ENCODE measurements around the gene GXYLT2. TPM values are rescaled to one million over a fixed set of nuclear protein-coding genes. Genes with fewer than 3 reads are reported as not detected.

The GXYLT2 gene
- total and polyA plus RNA-seq, 2 donors (not counting 1 experiment from before 2014, with no cell fraction given): 6.6 to 25.9 TPM

GRCh38 chr3:72941245-72941644 lies 53.4 kb downstream of the GXYLT2 start:
- DNase-seq (ENCODE audit: low read depth in 2 of 2): no peak
- H3K4me1 ChIP-seq (ENCODE audit: control insufficient read depth, extremely low read depth, insufficient read depth, low read length): peaks cover 3% of the 10 kb centered on the region
- no peaks in the 10 kb centered on the region for H3K27me3 ChIP-seq (ENCODE audit: control insufficient read depth, insufficient read depth, low read length)
- H3K4me2 ChIP-seq (ENCODE audit: extremely low read depth, insufficient read depth, low read length): no peak overlapping the region
- no peak overlapping the region for H2AFZ ChIP-seq (ENCODE audit: low read length)
- H3K9me3 ChIP-seq (ENCODE audit: control insufficient read depth, insufficient read depth, low read depth, low read length): no peaks in the 10 kb centered on the region
- TF ChIP-seq, protein P1, sequence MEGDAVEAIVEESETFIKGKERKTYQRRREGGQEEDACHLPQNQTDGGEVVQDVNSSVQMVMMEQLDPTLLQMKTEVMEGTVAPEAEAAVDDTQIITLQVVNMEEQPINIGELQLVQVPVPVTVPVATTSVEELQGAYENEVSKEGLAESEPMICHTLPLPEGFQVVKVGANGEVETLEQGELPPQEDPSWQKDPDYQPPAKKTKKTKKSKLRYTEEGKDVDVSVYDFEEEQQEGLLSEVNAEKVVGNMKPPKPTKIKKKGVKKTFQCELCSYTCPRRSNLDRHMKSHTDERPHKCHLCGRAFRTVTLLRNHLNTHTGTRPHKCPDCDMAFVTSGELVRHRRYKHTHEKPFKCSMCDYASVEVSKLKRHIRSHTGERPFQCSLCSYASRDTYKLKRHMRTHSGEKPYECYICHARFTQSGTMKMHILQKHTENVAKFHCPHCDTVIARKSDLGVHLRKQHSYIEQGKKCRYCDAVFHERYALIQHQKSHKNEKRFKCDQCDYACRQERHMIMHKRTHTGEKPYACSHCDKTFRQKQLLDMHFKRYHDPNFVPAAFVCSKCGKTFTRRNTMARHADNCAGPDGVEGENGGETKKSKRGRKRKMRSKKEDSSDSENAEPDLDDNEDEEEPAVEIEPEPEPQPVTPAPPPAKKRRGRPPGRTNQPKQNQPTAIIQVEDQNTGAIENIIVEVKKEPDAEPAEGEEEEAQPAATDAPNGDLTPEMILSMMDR (conservative IDR thresholded peaks at IDR 0.05 in 1 of 2, IDR thresholded peaks at IDR 0.05 in 1 of 2; ENCODE audit: low read depth in 1 of 2, low read length in 2 of 2): no peak
- TF ChIP-seq EZH2 (IDR thresholded peaks at IDR 0.05; ENCODE audit: low read length, missing control alignments): no peak
- no peaks in the 10 kb centered on the region for H3K36me3 ChIP-seq (ENCODE audit: control insufficient read depth, insufficient read depth, low read length)
- H3K27ac ChIP-seq (ENCODE audit: insufficient read depth, low read length): no peak overlapping the region
- H3K4me3 ChIP-seq (replicated peaks in 1 of 4; ENCODE audit: control extremely low read depth in 1 of 4, insufficient read depth in 1 of 4, low read depth in 3 of 4, low read length in 4 of 4): no peak overlapping the region
- H3K9ac ChIP-seq (ENCODE audit: insufficient read depth, low read length): no peak overlapping the region
- H4K20me1 ChIP-seq (ENCODE audit: control insufficient read depth, extremely low read depth, insufficient read depth, low read length): no peaks in the 10 kb centered on the region
- no peaks in the 10 kb centered on the region for H3K79me2 ChIP-seq (ENCODE audit: control insufficient read depth, insufficient read depth, low read length)

DNA sequence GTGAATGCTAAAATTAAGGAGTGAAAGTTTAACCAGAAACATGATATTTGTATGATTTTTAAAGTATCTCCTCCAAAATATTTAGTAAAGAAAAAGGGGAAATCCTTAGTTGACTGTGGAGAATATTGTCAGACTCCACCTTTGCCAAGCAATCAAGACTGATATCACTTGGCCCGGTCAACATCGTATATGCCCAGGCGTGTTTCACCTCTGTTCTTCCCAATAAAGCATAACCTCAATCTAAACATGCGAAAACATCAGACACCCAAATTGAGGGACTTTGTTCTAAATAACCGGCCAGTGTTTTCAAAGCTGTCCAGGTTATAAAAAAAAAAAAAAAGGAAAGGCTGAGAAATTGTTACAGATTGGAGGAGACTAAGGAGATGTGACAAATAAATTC lies 54.6 kb downstream of the GXYLT2 start:
- Histone ChIP-seq H3K4me3 (replicated peaks in 1 of 4; ENCODE audit: control extremely low read depth in 1 of 4, insufficient read depth in 1 of 4, low read depth in 3 of 4, low read length in 4 of 4) (no peak overlapping the region), H3K27ac (ENCODE audit: insufficient read depth, low read length) (no peak overlapping the region), H3K79me2 (ENCODE audit: control insufficient read depth, insufficient read depth, low read length) (no peaks in the 10 kb centered on the region), H3K4me2 (ENCODE audit: extremely low read depth, insufficient read depth, low read length) (no peak overlapping the region), H3K36me3 (ENCODE audit: control insufficient read depth, insufficient read depth, low read length) (no peaks in the 10 kb centered on the region), H3K9ac (ENCODE audit: insufficient read depth, low read length) (no peak overlapping the region), H3K9me3 (ENCODE audit: control insufficient read depth, insufficient read depth, low read depth, low read length) (no peaks in the 10 kb centered on the region), H3K27me3 (ENCODE audit: control insufficient read depth, insufficient read depth, low read length) (no peaks in the 10 kb centered on the region), H3K4me1 (ENCODE audit: control insufficient read depth, extremely low read depth, insufficient read depth, low read length) (peaks cover 3% of the 10 kb centered on the region), H2AFZ (ENCODE audit: low read length) (no peak overlapping the region), H4K20me1 (ENCODE audit: control insufficient read depth, extremely low read depth, insufficient read depth, low read length) (no peaks in the 10 kb centered on the region)
- DNase-seq (ENCODE audit: low read depth in 2 of 2): no peak
- no peak for TF ChIP-seq EZH2 (IDR thresholded peaks at IDR 0.05; ENCODE audit: low read length, missing control alignments)
- TF ChIP-seq, protein P1 (conservative IDR thresholded peaks at IDR 0.05 in 1 of 2, IDR thresholded peaks at IDR 0.05 in 1 of 2; ENCODE audit: low read depth in 1 of 2, low read length in 2 of 2): no peak

DNA sequence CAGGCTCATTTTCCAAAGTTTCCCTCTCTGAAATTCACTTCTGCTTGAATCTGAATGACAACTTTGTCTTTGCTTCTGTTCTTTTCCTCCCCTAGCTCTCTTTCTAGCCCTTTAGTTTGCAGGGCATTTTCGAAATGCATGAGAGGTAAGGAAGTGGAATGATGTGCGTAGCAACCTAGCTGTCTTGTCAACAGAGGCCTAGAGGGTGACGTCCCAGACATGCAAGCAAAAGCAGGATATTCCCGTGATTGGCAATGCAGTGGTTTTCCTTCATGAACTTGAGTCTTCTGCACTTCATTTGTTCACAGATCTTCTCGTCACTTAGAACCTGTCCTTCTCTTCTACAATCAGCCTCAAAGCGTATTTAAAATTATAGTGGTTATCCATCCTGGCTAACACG lies 56.9 kb downstream of the GXYLT2 start:
- Histone ChIP-seq H3K27me3 (ENCODE audit: control insufficient read depth, insufficient read depth, low read length) (no peaks in the 10 kb centered on the region), H2AFZ (ENCODE audit: low read length) (no peak overlapping the region), H3K27ac (ENCODE audit: insufficient read depth, low read length) (no peak overlapping the region), H3K36me3 (ENCODE audit: control insufficient read depth, insufficient read depth, low read length) (no peaks in the 10 kb centered on the region), H4K20me1 (ENCODE audit: control insufficient read depth, extremely low read depth, insufficient read depth, low read length) (no peaks in the 10 kb centered on the region), H3K4me2 (ENCODE audit: extremely low read depth, insufficient read depth, low read length) (no peak overlapping the region), H3K4me1 (ENCODE audit: control insufficient read depth, extremely low read depth, insufficient read depth, low read length) (peaks cover 3% of the 10 kb centered on the region), H3K9ac (ENCODE audit: insufficient read depth, low read length) (no peak overlapping the region), H3K79me2 (ENCODE audit: control insufficient read depth, insufficient read depth, low read length) (no peaks in the 10 kb centered on the region), H3K9me3 (ENCODE audit: control insufficient read depth, insufficient read depth, low read depth, low read length) (no peaks in the 10 kb centered on the region), H3K4me3 (replicated peaks in 1 of 4; ENCODE audit: control extremely low read depth in 1 of 4, insufficient read depth in 1 of 4, low read depth in 3 of 4, low read length in 4 of 4) (no peak overlapping the region)
- DNase-seq (ENCODE audit: low read depth in 2 of 2): no peak
- TF ChIP-seq, protein P1 (conservative IDR thresholded peaks at IDR 0.05 in 1 of 2, IDR thresholded peaks at IDR 0.05 in 1 of 2; ENCODE audit: low read depth in 1 of 2, low read length in 2 of 2): no peak
- TF ChIP-seq EZH2 (IDR thresholded peaks at IDR 0.05; ENCODE audit: low read length, missing control alignments): no peak
